Activated T-helper 2 cell treated with anti-CD3 and anti-CD28 coated beads, Interferon-gamma antibody, Interleukin-2, Interleukin-4, amounts not matched to agents 10 μg/mL and 5 μg/mL and 100 μg/mL, durations not matched to agents 14 hours and 24 hours and 36 hours (primary cell): Measurements from ENCODE around the gene DNAH3. TPM values are rescaled to one million over a fixed set of nuclear protein-coding genes. Genes with fewer than 3 reads are reported as not detected.
"Not testable (repeated sequence)": the region's sequence is repeated elsewhere in the genome, so short reads cannot be mapped to it uniquely, and the experiment has no call there.

Experiments
- DNase-seq: peaks from one replicate; pipeline ENCODE4 v3.0.0; 2021; ENCODE audit warnings: low spot score
- H3K27ac Mint-ChIP-seq: one replicate; pipeline ENCODE4 v1.8.0; 2021; ENCODE audit warnings: mixed read lengths
- H3K27me3 Mint-ChIP-seq: one replicate; pipeline ENCODE4 v1.8.0; 2021; ENCODE audit warnings: low read depth, mixed read lengths
- H3K36me3 Mint-ChIP-seq: one replicate; pipeline ENCODE4 v1.8.0; 2021; ENCODE audit warnings: low read depth, mixed read lengths
- H3K4me1 Mint-ChIP-seq: one replicate; pipeline ENCODE4 v1.8.0; 2021; ENCODE audit warnings: low read depth, mixed read lengths
- H3K4me3 Mint-ChIP-seq: one replicate; pipeline ENCODE4 v1.8.0; 2021; ENCODE audit warnings: low read depth, mild to moderate bottlenecking, moderate library complexity, mixed read lengths
- H3K9me3 Mint-ChIP-seq: one replicate; pipeline ENCODE4 v1.8.0; 2021; ENCODE audit warnings: mixed read lengths
- intact Hi-C: fragments of 100-400 bp; cut with micrococcal nuclease; formaldehyde crosslinking; loops from one replicate; pipeline ENCODE4 v1.15.1; 2023
- total RNA-seq: library from RNA; stranded (reverse); gene quantifications from 2 replicates; pipeline ENCODE4 v1.2.3, GENCODE V29; 2022

The DNAH3 gene
- total RNA-seq, 1 donor from 2014 or later, result 0.02 TPM

- Mint-ChIP-seq H3K4me1 (peaks cover 13% of the 10 kb centered on the region), H3K27me3 (no peaks in the 10 kb centered on the region), H3K9me3 (peaks cover 22% of the 10 kb centered on the region), H3K36me3 (peaks cover 42% of the 10 kb centered on the region), H3K27ac (no peak overlapping the region), H3K4me3 (no peak overlapping the region)
- intact Hi-C loops, result loop anchor here (5.0 kb wide), 2 partner anchors 117 to 372 kb away; no protein-coding TSS in a partner anchor
- no peak for DNase-seq
Observed at GRCh38 chr16:21184834-21185233, 34.2 kb upstream of the DNAH3 start.

DNA sequence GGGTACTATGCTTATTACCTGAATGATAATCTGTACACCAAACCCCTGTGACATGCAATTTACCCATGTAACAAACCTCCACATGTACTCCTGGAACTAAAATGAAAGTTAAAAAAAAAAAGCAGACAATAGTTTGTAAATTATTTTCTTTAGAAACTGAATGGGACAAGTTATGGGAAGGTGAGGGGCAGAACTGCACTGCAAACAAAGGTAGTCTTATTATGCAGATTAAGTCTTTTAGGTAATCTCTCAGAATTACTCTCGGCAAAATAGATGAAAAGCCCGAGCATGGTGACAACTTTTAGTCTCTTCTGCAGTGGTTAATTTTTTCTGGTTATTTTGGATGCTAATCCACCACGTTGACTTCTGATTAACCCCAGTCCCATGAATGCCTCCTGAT lies 33.3 kb upstream of the DNAH3 start:
- no peak overlapping the region for H3K27ac Mint-ChIP-seq
- DNase-seq, result no peak
- H3K4me3 Mint-ChIP-seq, result no peak overlapping the region
- H3K4me1 Mint-ChIP-seq, result peaks cover 13% of the 10 kb centered on the region
- H3K36me3 Mint-ChIP-seq, result peaks cover 50% of the 10 kb centered on the region
- H3K27me3 Mint-ChIP-seq, result no peaks in the 10 kb centered on the region
- intact Hi-C loops, result no loop called here
- H3K9me3 Mint-ChIP-seq, result peaks cover 22% of the 10 kb centered on the region

- Mint-ChIP-seq H3K4me3 (no peak overlapping the region), H3K27ac (no peak overlapping the region), H3K36me3 (peaks cover 61% of the 10 kb centered on the region), H3K4me1 (peaks cover 7% of the 10 kb centered on the region), H3K9me3 (peaks cover 18% of the 10 kb centered on the region), H3K27me3 (no peaks in the 10 kb centered on the region)
- DNase-seq, result no peak
- intact Hi-C loops, result no loop called here
Observed at GRCh38 chr16:21179983-21180365, 29.3 kb upstream of the DNAH3 start.

DNA sequence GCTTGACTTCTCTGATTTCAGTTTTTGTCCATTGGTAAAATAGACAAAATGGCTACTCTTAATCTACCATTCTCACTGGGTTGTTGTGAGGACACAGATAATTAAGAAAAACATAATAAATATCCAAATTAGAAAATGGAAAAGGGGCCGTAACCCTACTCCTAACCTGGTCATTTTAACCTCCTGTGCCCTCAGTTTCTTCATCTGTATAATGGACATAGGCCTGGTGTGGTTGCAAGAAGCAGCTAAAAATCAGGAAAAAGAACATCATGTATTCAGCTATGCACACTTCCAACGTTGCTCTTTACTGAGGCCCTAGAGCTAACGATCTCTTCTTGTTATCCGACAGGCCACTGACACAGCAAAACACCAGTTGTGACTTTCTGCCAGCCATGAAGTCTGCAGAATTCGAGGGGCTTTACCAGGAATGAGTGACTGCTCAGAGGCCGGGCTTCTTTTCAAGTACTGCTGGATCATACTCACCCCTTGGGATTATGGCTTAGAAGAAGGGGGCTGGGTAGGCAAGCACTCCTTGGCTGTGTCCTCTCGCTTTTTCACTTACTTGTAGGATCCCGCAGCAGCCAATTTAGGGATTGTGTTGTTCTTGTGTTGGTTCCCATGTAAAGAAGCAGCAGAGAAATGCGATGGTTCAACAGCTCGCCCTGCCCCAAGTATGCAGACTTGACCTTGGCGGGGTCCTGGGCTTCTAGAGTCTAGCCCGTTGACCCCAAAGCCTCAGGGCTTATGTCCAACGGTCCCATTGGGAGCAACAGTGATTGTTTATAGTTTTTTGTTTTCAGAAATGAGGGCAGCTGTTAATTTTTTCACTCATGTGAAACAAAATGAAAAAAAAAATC lies 28.7 kb upstream of the DNAH3 start:
- Mint-ChIP-seq H3K4me3 (no peak overlapping the region), H3K4me1 (peaks cover under 1% of the 10 kb centered on the region), H3K36me3 (peaks cover 62% of the 10 kb centered on the region), H3K27me3 (no peaks in the 10 kb centered on the region), H3K27ac (no peak overlapping the region), H3K9me3 (peaks cover 12% of the 10 kb centered on the region)
- intact Hi-C loops, result no loop called here
- no peak for DNase-seq

DNA sequence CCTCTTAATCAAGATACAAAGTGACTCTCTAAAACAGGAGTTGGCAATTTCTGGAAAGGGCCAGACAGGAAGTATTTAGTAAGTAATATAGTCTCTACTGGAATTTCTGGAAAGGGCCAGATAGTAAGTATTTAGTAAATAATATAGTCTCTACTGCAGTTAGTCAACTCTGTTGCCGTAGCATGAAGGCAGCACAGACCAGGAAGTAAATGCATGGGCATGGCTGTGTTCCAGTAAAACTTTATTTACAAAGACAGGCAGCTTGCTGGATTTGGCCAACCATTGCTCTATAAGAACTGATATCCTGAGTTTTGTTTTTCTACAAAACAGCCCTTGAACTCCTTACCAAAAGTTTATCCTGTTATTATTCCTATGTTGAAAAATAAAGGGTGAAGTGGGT lies 24.8 kb upstream of the DNAH3 start:
- no peaks in the 10 kb centered on the region for H3K4me1 Mint-ChIP-seq
- H3K27me3 Mint-ChIP-seq, result no peaks in the 10 kb centered on the region
- no peaks in the 10 kb centered on the region for H3K9me3 Mint-ChIP-seq
- H3K36me3 Mint-ChIP-seq, result peaks cover 46% of the 10 kb centered on the region
- intact Hi-C loops, result no loop called here
- no peak overlapping the region for H3K27ac Mint-ChIP-seq
- DNase-seq, result no peak
- H3K4me3 Mint-ChIP-seq, result no peak overlapping the region

GRCh38 chr16:21172650-21173049 lies 22.0 kb upstream of the DNAH3 start:
- Mint-ChIP-seq H3K36me3 (peaks cover 29% of the 10 kb centered on the region), H3K27ac (no peak overlapping the region), H3K4me1 (no peaks in the 10 kb centered on the region), H3K4me3 (no peak overlapping the region), H3K27me3 (no peaks in the 10 kb centered on the region), H3K9me3 (no peaks in the 10 kb centered on the region)
- intact Hi-C loops, result loop anchor here (5.0 kb wide), 1 partner anchor 380 kb away; no protein-coding TSS in a partner anchor
- no peak for DNase-seq

- not testable (repeated sequence) for H3K27ac Mint-ChIP-seq, H3K9me3 Mint-ChIP-seq, H3K4me1 Mint-ChIP-seq, H3K27me3 Mint-ChIP-seq, DNase-seq, H3K4me3 Mint-ChIP-seq
- peaks cover 33% of the 10 kb centered on the region for H3K36me3 Mint-ChIP-seq
- intact Hi-C loops, result loop anchor here (5.0 kb wide), 1 partner anchor 382 kb away; no protein-coding TSS in a partner anchor
Observed at GRCh38 chr16:21170116-21170515, 19.5 kb upstream of the DNAH3 start.

DNA sequence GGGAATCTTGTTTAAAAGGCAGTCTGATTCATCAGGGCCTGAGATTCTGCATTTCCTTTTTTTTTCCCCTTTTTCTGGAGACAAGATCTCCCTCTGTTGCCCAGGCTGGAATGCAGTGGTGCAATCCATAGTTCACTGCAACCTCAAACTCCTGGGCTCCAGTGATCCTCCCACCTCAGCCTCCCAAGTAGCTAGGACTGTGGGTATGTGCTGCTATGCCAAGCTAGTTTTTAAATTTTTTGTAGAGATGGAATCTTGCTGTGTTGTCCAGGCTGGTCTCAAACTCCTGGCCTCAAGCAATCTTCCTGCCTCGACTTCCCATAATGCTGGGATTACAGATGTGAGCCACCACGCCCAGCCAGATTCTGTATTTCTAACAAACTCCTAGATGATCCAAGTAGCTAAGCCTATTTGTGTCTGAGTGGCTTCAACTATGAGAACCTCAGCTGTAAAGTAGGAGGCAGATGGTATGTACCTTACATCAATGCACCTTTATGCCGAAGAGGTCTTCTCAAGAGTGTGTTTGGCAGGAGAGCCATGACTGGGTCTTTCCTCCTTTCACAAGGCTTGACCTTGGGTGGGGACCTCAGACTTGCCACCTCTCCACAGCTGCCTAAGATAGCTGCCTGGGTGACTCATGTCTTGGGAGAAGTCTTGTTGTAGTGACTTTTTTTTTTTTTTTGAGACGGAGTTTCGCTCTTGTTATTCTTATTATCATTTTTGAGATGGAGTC lies 18.8 kb upstream of the DNAH3 start:
- Mint-ChIP-seq H3K9me3 (no peaks in the 10 kb centered on the region), H3K36me3 (peaks cover 33% of the 10 kb centered on the region), H3K4me3 (no peak overlapping the region), H3K27me3 (no peaks in the 10 kb centered on the region), H3K4me1 (peaks cover 2% of the 10 kb centered on the region), H3K27ac (no peak overlapping the region)
- no peak for DNase-seq
- intact Hi-C loops, result no loop called here

GRCh38 chr16:21167929-21168602 lies 17.4 kb upstream of the DNAH3 start:
- no peaks in the 10 kb centered on the region for H3K27me3 Mint-ChIP-seq
- H3K4me3 Mint-ChIP-seq, result no peak overlapping the region
- H3K36me3 Mint-ChIP-seq, result peaks cover 34% of the 10 kb centered on the region
- H3K9me3 Mint-ChIP-seq, result no peaks in the 10 kb centered on the region
- H3K4me1 Mint-ChIP-seq, result peaks cover 2% of the 10 kb centered on the region
- DNase-seq, result no peak
- intact Hi-C loops, result no loop called here
- no peak overlapping the region for H3K27ac Mint-ChIP-seq

DNA sequence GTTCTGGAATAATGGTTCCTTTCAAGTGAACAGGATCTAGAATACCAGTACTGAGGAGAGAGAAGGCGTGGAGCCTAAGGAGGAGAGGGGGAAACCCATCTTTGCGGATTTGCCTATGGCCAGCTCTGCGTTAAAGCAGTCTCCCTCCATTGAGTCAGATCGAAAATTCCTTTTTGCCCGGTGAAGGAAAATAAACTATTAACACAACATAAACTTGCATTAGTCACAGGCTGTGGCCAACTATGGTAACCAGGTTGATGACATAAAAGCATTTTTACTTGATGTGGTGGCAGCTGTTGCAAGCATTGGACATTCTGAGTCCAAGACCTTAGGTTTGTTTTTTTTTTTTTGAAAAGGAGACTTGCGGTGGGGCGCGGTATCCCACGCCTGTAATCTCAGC lies 16.7 kb upstream of the DNAH3 start:
- H3K4me3 Mint-ChIP-seq, result no peak overlapping the region

GRCh38 chr16:21166561-21166961 lies 15.9 kb upstream of the DNAH3 start:
- Mint-ChIP-seq H3K4me3 (no peak overlapping the region), H3K27me3 (no peaks in the 10 kb centered on the region), H3K27ac (no peak overlapping the region), H3K9me3 (no peaks in the 10 kb centered on the region), H3K4me1 (peaks cover 2% of the 10 kb centered on the region), H3K36me3 (peaks cover 38% of the 10 kb centered on the region)
- no peak for DNase-seq
- intact Hi-C loops, result no loop called here

More for the DNA sequence above, 16.7 kb upstream of the DNAH3 start:
- intact Hi-C loops, result no loop called here
- Mint-ChIP-seq H3K27me3 (no peaks in the 10 kb centered on the region), H3K36me3 (peaks cover 34% of the 10 kb centered on the region), H3K27ac (no peak overlapping the region), H3K4me1 (peaks cover 2% of the 10 kb centered on the region), H3K9me3 (no peaks in the 10 kb centered on the region)
- no peak for DNase-seq

DNA sequence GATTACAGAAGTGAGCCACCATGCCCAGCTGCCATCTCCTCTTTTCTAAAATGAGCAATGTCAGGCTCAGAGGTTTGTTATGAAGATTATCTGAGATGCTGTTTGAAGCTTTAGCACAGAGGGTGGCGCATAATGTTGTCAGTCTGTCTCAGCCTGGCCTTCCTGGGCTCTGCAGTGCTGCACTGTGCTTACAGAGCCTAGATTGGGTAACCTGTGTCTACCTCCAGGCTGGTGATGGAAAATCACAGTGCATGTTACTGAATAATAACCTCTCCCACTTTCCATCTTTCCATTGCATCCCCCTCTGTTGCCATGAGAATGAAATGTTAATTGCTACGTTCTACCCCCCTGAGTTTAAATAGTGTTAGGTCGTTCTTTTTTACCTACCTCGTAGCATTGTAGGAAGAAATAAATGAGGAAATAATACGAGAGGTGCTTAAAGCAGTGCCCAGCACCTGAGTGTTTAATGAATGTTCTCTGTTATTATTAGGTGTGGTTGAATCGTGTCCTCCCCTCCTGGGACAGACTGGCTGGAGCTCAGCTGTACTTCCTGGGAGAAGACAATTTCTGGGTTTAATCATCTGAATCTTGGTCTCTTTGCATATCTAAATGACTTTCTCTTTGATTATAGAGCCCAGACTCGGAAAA lies 14.0 kb upstream of the DNAH3 start:
- no peaks in the 10 kb centered on the region for H3K27me3 Mint-ChIP-seq
- no peaks in the 10 kb centered on the region for H3K9me3 Mint-ChIP-seq
- intact Hi-C loops, result no loop called here
- H3K36me3 Mint-ChIP-seq, result peaks cover 39% of the 10 kb centered on the region
- DNase-seq, result no peak
- H3K4me1 Mint-ChIP-seq, result peaks cover 9% of the 10 kb centered on the region
- no peak overlapping the region for H3K4me3 Mint-ChIP-seq
- no peak overlapping the region for H3K27ac Mint-ChIP-seq
